ENCODE results near the gene SH2D7. TPM values are rescaled to one million over a fixed set of nuclear protein-coding genes. Genes with fewer than 3 reads are reported as not detected.
A peak's percentile ranks its signal among the peaks of the same experiment; 100 is the strongest.

The SH2D7 gene
- total RNA-seq, 2 experiments from 2014 or later: not detected

DNA sequence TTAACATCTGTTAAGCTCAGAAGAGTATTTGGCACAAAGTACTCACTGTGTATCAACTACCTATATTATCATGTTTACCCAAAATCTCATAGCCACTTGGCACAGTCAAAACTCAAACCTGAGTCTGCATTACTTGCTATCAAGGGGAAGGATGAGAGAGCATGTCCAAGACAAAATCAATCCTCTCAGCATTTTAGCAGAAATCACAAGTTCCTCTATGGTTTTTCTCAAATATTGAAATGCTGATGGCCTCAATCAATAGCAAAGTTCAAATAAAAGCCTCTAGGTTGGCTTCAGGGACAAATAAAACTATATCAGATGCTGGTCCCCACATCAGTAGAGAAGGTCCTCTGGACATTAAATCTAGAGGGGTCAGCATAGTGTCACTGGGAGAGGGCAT is 29.1 kb upstream of the SH2D7 start:
- CTCF ChIA-PET: interaction anchor here (0.6 to 1.7 kb wide), 3 partner anchors 29 to 105 kb away, joined by 3 to 5 read pairs (median 3); no protein-coding TSS in a partner anchor
- peaks cover 31% of the 10 kb centered on the region for H3K4me1 Mint-ChIP-seq (ENCODE audit: low read depth)

GRCh38 chr15:78063970-78064385 is 28.4 kb upstream of the SH2D7 start:
- no peaks in the 10 kb centered on the region for H3K27me3 Mint-ChIP-seq (ENCODE audit: low read depth)
- H3K9me3 Mint-ChIP-seq: no peaks in the 10 kb centered on the region
- DNase-seq: no peak
- H3K4me3 Mint-ChIP-seq: no peak overlapping the region
- peaks cover 24% of the 10 kb centered on the region for H3K4me1 Mint-ChIP-seq (ENCODE audit: low read depth)
- H3K27ac Mint-ChIP-seq: no peak overlapping the region
- CTCF ChIA-PET: interaction anchor here (0.6 kb wide), 1 partner anchor 106 kb away, joined by 3 read pairs; no protein-coding TSS in a partner anchor
- H3K36me3 Mint-ChIP-seq (ENCODE audit: low read depth): peaks cover 1% of the 10 kb centered on the region
- intact Hi-C loops (cut with micrococcal nuclease): no loop called here

More for the DNA sequence above, 29.1 kb upstream of the SH2D7 start:
- Mint-ChIP-seq H3K27ac (no peak overlapping the region), H3K36me3 (ENCODE audit: low read depth) (peaks cover 1% of the 10 kb centered on the region), H3K27me3 (ENCODE audit: low read depth) (no peaks in the 10 kb centered on the region), H3K9me3 (no peaks in the 10 kb centered on the region), H3K4me3 (no peak overlapping the region)
- intact Hi-C loops (cut with micrococcal nuclease): no loop called here
- no peak for DNase-seq

DNA sequence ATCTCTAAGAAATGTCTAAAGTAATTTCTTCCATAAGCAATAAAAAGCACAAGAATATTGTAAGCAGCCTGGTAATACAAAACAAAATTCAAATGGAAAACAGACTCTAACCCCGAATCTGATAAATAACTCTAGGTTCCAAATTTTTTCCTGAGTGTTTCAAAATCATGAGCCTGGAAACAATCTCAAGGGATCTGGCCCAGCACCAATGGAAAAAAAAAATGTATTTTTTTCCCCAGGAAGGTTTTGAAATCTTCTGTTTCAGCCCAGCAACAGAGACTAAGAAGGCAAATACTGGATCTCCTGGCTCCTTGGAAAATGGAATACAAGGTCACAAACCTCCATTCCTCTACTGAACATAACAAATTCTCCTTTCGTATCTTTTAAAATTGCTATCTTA is 27.8 kb upstream of the SH2D7 start:
- no peak overlapping the region for H3K4me3 Mint-ChIP-seq
- CTCF ChIA-PET: no interaction called here
- no peaks in the 10 kb centered on the region for H3K27me3 Mint-ChIP-seq (ENCODE audit: low read depth)
- H3K27ac Mint-ChIP-seq: no peak overlapping the region
- intact Hi-C loops (cut with micrococcal nuclease): no loop called here
- peaks cover 19% of the 10 kb centered on the region for H3K4me1 Mint-ChIP-seq (ENCODE audit: low read depth)
- H3K36me3 Mint-ChIP-seq (ENCODE audit: low read depth): peaks cover 1% of the 10 kb centered on the region
- H3K9me3 Mint-ChIP-seq: no peaks in the 10 kb centered on the region
- DNase-seq: no peak

- no peak overlapping the region for H3K4me3 Mint-ChIP-seq
- H3K36me3 Mint-ChIP-seq (ENCODE audit: low read depth): peaks cover 1% of the 10 kb centered on the region
- no peak overlapping the region for H3K27ac Mint-ChIP-seq
- intact Hi-C loops (cut with micrococcal nuclease): no loop called here
- H3K27me3 Mint-ChIP-seq (ENCODE audit: low read depth): no peaks in the 10 kb centered on the region
- peaks cover 10% of the 10 kb centered on the region for H3K4me1 Mint-ChIP-seq (ENCODE audit: low read depth)
- no peak for DNase-seq
- CTCF ChIA-PET: no interaction called here
- no peaks in the 10 kb centered on the region for H3K9me3 Mint-ChIP-seq
These were observed 27.0 kb upstream of the SH2D7 start for GRCh38 chr15:78065284-78065872.

DNA sequence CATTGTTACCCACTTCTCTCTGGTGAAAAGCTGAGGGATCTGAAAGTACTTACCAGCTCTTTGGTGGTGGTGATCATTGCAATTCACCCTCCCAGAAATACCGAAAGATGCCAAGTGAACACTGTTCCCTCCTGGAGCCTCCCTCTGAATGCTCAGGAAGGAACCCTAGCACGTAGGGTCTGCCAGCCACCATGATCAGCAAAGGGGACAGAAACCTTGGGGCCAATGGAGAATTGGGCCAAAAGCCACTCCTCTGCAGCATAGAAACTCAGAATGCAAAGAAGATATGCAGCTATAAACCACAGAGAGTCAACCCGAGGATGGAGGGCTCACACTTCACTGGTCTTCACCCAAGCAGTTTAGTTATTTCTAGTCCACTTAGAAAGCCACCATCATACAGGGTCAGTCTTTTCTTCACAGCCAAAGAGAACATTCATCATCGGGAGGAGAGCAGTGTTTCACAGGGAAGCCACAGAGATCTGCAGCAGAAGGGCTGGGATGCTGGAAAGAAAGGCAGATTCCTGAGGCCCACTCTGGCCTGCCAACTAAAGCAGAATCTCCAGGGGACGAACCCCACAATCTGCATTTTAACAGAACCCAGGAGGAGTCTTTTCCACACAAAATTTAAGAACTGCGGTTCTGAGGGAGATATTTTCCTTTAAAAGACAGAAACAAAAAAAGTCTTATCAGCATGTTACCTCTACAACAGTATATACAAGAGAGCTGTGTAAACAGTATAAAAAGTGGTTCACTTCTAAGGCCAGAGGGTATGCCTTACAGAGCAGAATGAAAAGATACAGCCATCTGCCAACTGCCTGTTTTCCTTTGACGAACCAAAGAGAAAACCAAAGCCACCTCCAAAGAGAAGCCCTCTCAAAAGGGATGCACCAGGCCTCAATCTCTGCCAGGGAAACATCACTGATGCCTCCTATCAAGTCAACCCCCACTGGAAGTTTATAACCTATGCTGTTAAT is 26.1 kb upstream of the SH2D7 start:
- peaks cover 12% of the 10 kb centered on the region for H3K4me1 Mint-ChIP-seq (ENCODE audit: low read depth)
- CTCF ChIA-PET: interaction anchor here (1.2 to 2.9 kb wide), 3 partner anchors 14 to 107 kb away, joined by 3 to 10 read pairs (median 4); no protein-coding TSS in a partner anchor
- H3K27ac Mint-ChIP-seq: peak overlapping the region; percentile 34
- H3K9me3 Mint-ChIP-seq: no peaks in the 10 kb centered on the region
- H3K4me3 Mint-ChIP-seq: no peak overlapping the region
- no peak for DNase-seq
- no peaks in the 10 kb centered on the region for H3K27me3 Mint-ChIP-seq (ENCODE audit: low read depth)
- H3K36me3 Mint-ChIP-seq (ENCODE audit: low read depth): peaks cover 1% of the 10 kb centered on the region
- intact Hi-C loops (cut with micrococcal nuclease): no loop called here

DNA sequence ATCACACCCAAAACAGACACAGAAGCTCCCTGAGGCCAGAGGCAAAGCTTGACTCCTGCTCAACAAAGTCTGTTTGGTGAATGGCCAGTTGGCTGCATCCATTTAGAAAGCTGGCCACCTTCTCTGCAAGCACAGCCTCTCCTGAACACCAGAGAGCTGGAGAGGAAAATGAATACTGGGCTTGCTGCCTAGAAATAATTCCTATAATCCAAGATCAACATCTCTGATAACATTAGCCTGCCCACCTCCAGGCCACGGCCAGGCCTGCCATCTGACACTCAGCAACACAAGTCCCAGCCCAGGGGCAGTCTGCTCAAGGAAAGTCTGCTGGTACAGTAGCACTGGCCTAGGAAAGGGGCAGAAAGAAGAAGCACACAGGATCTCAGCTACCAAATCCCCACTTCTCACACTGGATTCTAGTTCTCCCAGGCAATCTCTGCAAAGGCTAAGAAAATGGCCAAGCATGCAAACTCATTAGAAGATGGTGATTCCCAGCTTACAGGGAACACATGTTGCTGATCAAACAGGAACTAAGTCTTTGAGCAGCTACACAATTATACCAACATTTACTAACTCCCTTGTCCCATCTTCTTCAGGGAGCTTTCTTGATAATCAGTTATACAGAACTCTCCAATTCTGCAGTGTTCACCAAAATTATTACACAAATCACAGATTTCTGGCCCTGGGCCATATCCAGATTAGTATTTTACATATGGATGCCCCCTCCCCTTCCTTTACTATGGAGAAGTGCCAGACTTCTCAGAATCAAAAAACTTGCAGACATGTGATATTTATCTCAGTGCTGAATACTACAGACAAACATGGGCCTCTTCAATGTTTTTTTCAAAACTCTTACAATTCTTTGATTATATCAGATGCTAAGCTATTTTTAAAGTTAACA is 24.8 kb upstream of the SH2D7 start:
- CTCF ChIA-PET: interaction anchor here (0.7 to 2.9 kb wide), 11 partner anchors 10 to 128 kb away, joined by 3 to 10 read pairs (median 3); partner anchors contain the start of gene TBC1D2B
- H3K36me3 Mint-ChIP-seq (ENCODE audit: low read depth): peaks cover 1% of the 10 kb centered on the region
- DNase-seq: no peak
- no peaks in the 10 kb centered on the region for H3K27me3 Mint-ChIP-seq (ENCODE audit: low read depth)
- intact Hi-C loops (cut with micrococcal nuclease): loop anchor here (1.0 kb wide), 1 partner anchor 17 kb away; no protein-coding TSS in a partner anchor
- peaks cover 17% of the 10 kb centered on the region for H3K4me1 Mint-ChIP-seq (ENCODE audit: low read depth)
- H3K27ac Mint-ChIP-seq: peak overlapping the region; percentile 33
- H3K9me3 Mint-ChIP-seq: no peaks in the 10 kb centered on the region
- H3K4me3 Mint-ChIP-seq: no peak overlapping the region

- CTCF ChIA-PET: interaction anchor here (0.8 to 2.9 kb wide), 5 partner anchors 10 to 126 kb away, joined by 3 to 10 read pairs (median 3); no protein-coding TSS in a partner anchor
- H3K4me1 Mint-ChIP-seq (ENCODE audit: low read depth): peaks cover 28% of the 10 kb centered on the region
These were observed 23.3 kb upstream of the SH2D7 start for GRCh38 chr15:78069052-78069414.

GRCh38 chr15:78069462-78070029 is 22.8 kb upstream of the SH2D7 start:
- Mint-ChIP-seq H3K27ac (peak overlapping the region; percentile 97), H3K4me1 (ENCODE audit: low read depth) (peaks cover 32% of the 10 kb centered on the region), H3K9me3 (no peaks in the 10 kb centered on the region), H3K4me3 (peak overlapping the region; percentile 66), H3K27me3 (ENCODE audit: low read depth) (no peaks in the 10 kb centered on the region), H3K36me3 (ENCODE audit: low read depth) (peaks cover 1% of the 10 kb centered on the region)
- CTCF ChIA-PET: interaction anchor here (0.7 to 2.9 kb wide), 9 partner anchors 10 to 70 kb away, joined by 3 to 10 read pairs (median 4); partner anchors contain the start of gene CIB2
- intact Hi-C loops (cut with micrococcal nuclease): loop anchor here (1.0 to 10.0 kb wide), 2 partner anchors 35 to 1075 kb away; partner anchors contain the start of gene PSTPIP1
- DNase-seq: no peak

More at GRCh38 chr15:78069052-78069414, 23.3 kb upstream of the SH2D7 start:
- Mint-ChIP-seq H3K36me3 (ENCODE audit: low read depth) (peaks cover 1% of the 10 kb centered on the region), H3K4me3 (peak overlapping the region; percentile 66), H3K27ac (peak overlapping the region; percentile 97), H3K27me3 (ENCODE audit: low read depth) (no peaks in the 10 kb centered on the region), H3K9me3 (no peaks in the 10 kb centered on the region)
- intact Hi-C loops (cut with micrococcal nuclease): no loop called here
- peak; percentile 42 for DNase-seq

DNA sequence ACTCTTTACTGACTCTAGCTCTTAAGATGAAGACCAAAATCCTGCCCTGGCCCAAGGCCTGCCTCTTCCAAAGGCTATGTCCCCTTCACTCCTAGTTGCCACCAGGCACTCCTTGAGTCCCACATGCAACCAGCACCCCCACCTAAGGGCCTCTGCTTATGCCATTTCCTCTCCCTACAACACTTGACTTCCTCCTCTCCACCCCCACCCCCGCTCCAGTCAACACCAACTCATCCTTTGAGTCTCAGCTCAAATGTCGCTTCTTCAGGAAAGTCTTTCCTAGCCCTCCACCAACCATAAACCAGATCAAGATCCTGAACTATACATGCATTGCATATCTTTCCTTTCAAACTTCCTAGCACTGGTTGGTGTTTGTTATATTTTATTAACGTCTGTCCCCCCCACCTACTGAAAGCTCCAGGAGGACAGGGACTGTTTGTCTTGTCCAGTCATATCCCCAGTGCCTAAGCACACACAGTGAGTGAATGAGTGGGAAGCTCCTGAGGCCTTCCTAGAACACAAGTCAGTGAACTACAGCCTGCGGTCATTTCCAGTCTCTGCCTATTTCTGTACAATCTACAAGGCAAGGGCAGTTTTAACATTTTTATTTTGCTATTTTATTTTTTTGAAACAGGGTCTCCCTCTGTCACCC is 22.2 kb upstream of the SH2D7 start:
- intact Hi-C loops (cut with micrococcal nuclease): loop anchor here (1.0 to 10.0 kb wide), 2 partner anchors 36 to 1075 kb away; partner anchors contain the start of gene PSTPIP1
- peak overlapping the region; percentile 97 for H3K27ac Mint-ChIP-seq

DNA sequence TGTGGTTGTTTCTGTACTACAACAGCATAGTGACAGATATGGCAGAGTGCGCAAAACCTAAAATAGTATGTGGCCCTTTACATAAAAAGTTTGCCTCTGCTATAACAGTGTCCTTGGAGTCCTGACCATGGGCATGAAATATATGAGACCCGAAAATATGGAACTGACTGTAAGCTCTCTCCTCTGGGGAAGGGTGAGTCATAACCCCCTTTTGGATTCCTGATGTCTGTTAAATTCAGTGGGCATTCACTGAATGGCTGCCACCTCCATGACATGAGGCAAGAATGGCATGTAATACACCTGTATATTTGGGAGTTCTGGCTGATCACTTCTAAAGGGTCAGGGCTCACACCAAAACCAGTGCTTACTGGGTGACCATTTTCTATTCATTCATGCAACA is 21.0 kb upstream of the SH2D7 start:
- peaks cover 2% of the 10 kb centered on the region for H3K36me3 Mint-ChIP-seq (ENCODE audit: low read depth)
- H3K4me3 Mint-ChIP-seq: no peak overlapping the region
- intact Hi-C loops (cut with micrococcal nuclease): loop anchor here (10.0 kb wide), 1 partner anchor 1077 kb away; the partner anchor contains the start of gene PSTPIP1
- CTCF ChIA-PET: interaction anchor here (1.3 to 1.8 kb wide), 2 partner anchors 21 to 37 kb away, joined by 3 to 10 read pairs; no protein-coding TSS in a partner anchor
- no peak for DNase-seq
- H3K4me1 Mint-ChIP-seq (ENCODE audit: low read depth): peaks cover 47% of the 10 kb centered on the region
- no peaks in the 10 kb centered on the region for H3K9me3 Mint-ChIP-seq
- H3K27ac Mint-ChIP-seq: peak overlapping the region; percentile 67
- no peaks in the 10 kb centered on the region for H3K27me3 Mint-ChIP-seq (ENCODE audit: low read depth)

More for the DNA sequence above, 22.2 kb upstream of the SH2D7 start:
- peaks cover 1% of the 10 kb centered on the region for H3K36me3 Mint-ChIP-seq (ENCODE audit: low read depth)
- H3K27me3 Mint-ChIP-seq (ENCODE audit: low read depth): no peaks in the 10 kb centered on the region
- H3K4me1 Mint-ChIP-seq (ENCODE audit: low read depth): peaks cover 36% of the 10 kb centered on the region
- peak; percentile 79 for DNase-seq
- H3K9me3 Mint-ChIP-seq: no peaks in the 10 kb centered on the region
- H3K4me3 Mint-ChIP-seq: peak overlapping the region; percentile 66
- CTCF ChIA-PET: interaction anchor here (0.7 to 2.5 kb wide), 8 partner anchors 11 to 70 kb away, joined by 3 to 10 read pairs (median 4); partner anchors contain the start of gene CIB2
